Inflammatory macrophage treated with lipopolysaccharide for 1 hour (primary cell): Measurements from ENCODE around the gene WDPCP.
"Not testable (repeated sequence)": the region's sequence is repeated elsewhere in the genome, so short reads cannot be mapped to it uniquely, and the experiment has no call there.

Source experiments
- DNase-seq, 2 donors: peaks; one replicate each; pipeline ENCODE4 v3.0.0-alpha.2; 2020 to 2022

WDPCP gene

GRCh38 chr2:63346411-63346810, 241.9 kb downstream of the WDPCP start:
- no peak for DNase-seq

- no peak for DNase-seq
Measured at GRCh38 chr2:63345285-63345633, 243.0 kb downstream of the WDPCP start.

- DNase-seq, result no peak
Measured at GRCh38 chr2:63344575-63345284, 243.5 kb downstream of the WDPCP start.

GRCh38 chr2:63343397-63344109, 244.7 kb downstream of the WDPCP start:
- no peak for DNase-seq

- DNase-seq, result no peak
Measured at GRCh38 chr2:63340443-63340842, 247.8 kb downstream of the WDPCP start.

- no peak for DNase-seq
Measured at GRCh38 chr2:63334910-63335309, 253.4 kb downstream of the WDPCP start.

- no peak for DNase-seq
Measured at GRCh38 chr2:63326473-63326872, 261.8 kb downstream of the WDPCP start.

- not testable (repeated sequence) for DNase-seq
Measured at GRCh38 chr2:63323662-63324061, 264.6 kb downstream of the WDPCP start.

GRCh38 chr2:63321973-63322372, 266.3 kb downstream of the WDPCP start:
- DNase-seq, result not testable (repeated sequence)

GRCh38 chr2:63320669-63321068, 267.6 kb downstream of the WDPCP start:
- DNase-seq, result no peak

GRCh38 chr2:63310614-63311013, 277.7 kb downstream of the WDPCP start:
- DNase-seq, result no peak

GRCh38 chr2:63301481-63301880, 286.8 kb downstream of the WDPCP start:
- no peak for DNase-seq

GRCh38 chr2:63300835-63301234, 287.4 kb downstream of the WDPCP start:
- DNase-seq, result no peak

GRCh38 chr2:63287956-63288355, 300.3 kb downstream of the WDPCP start:
- no peak for DNase-seq

GRCh38 chr2:63286520-63286919, 301.8 kb downstream of the WDPCP start:
- not testable (repeated sequence) for DNase-seq

GRCh38 chr2:63283273-63283672, 305.0 kb downstream of the WDPCP start:
- DNase-seq, result no peak

GRCh38 chr2:63272560-63272959, 315.7 kb downstream of the WDPCP start:
- no peak for DNase-seq

GRCh38 chr2:63270717-63271116, 317.6 kb downstream of the WDPCP start:
- no peak for DNase-seq

- DNase-seq, result no peak
Measured at GRCh38 chr2:63268946-63269345, 319.3 kb downstream of the WDPCP start.

- no peak for DNase-seq
Measured at GRCh38 chr2:63261137-63261621, 327.1 kb downstream of the WDPCP start.

- peak in 1 of 2 donors; percentile 1 for DNase-seq
Measured at GRCh38 chr2:63257473-63257872, 330.8 kb downstream of the WDPCP start.

GRCh38 chr2:63249161-63249560, 339.1 kb downstream of the WDPCP start:
- no peak for DNase-seq

- no peak for DNase-seq
Measured at GRCh38 chr2:63242747-63243146, 345.5 kb downstream of the WDPCP start.

- DNase-seq, result no peak
Measured at GRCh38 chr2:63225964-63226686, 362.2 kb downstream of the WDPCP start.
